ENCODE measurements around the gene PRMT9. TPM values are rescaled to one million over a fixed set of nuclear protein-coding genes. Genes with fewer than 3 reads are reported as not detected.
A peak's percentile ranks its signal among the peaks of the same experiment; 100 is the strongest.

PRMT9 gene
- total and polyA plus RNA-seq, 2 of the 13 experiments (the other 11 are each of a cell fraction or from before 2014, with no cell fraction given), result 4.0 to 9.7 TPM

GRCh38 chr4:147683717-147684700 is at the start of gene PRMT9 (continued):
- TF ChIP-seq PRDM10 (CRISPR knock-in tag; IDR thresholded peaks at IDR 0.05; ENCODE audit: low read depth), result peak; percentile 69
- 0 out of 2 replicates have a peak, but pooled peaks have one; percentile 57 for TF ChIP-seq ZNF17 (CRISPR knock-in tag; IDR thresholded peaks at IDR 0.05)
- 0 out of 2 replicates have a peak, but pooled peaks have one; percentile 51 for TF ChIP-seq ZNF556 (CRISPR knock-in tag; IDR thresholded peaks at IDR 0.05; ENCODE audit: borderline replicate concordance)
- 0 out of 2 replicates have a peak, but pooled peaks have one; percentile 61 for TF ChIP-seq FOXJ3 (CRISPR knock-in tag; IDR thresholded peaks at IDR 0.05; ENCODE audit: borderline replicate concordance)
- TF ChIP-seq ZNF737 (CRISPR knock-in tag; IDR thresholded peaks at IDR 0.05; ENCODE audit: borderline replicate concordance), result no peak; the same call in 1 of the 2 replicates
- peak; percentile 68 for TF ChIP-seq ZNF605 (CRISPR knock-in tag; IDR thresholded peaks at IDR 0.05)
- peak; percentile 95 for TF ChIP-seq ZFP90 (CRISPR knock-in tag; IDR thresholded peaks at IDR 0.05; ENCODE audit: borderline replicate concordance)
- peak; percentile 96 for TF ChIP-seq ZNF800 (CRISPR knock-in tag; IDR thresholded peaks at IDR 0.05)
- TF ChIP-seq ATF4 (CRISPR knock-in tag; IDR thresholded peaks at IDR 0.05), result peak in 1 of 2 experiments; percentile 49; a peak in 1 of 4 replicates
- peak; percentile 58; the same call in 1 of the 2 replicates for TF ChIP-seq RXRB (CRISPR knock-in tag; IDR thresholded peaks at IDR 0.05; ENCODE audit: borderline replicate concordance)
- TF ChIP-seq ZNF280D (CRISPR knock-in tag; IDR thresholded peaks at IDR 0.05), result peak; percentile 58; the same call in 1 of the 2 replicates
- no peak for TF ChIP-seq MNT (IDR thresholded peaks at IDR 0.05)
- peak; percentile 77 for TF ChIP-seq ZNF362 (CRISPR knock-in tag; IDR thresholded peaks at IDR 0.05; ENCODE audit: borderline replicate concordance)

Data from HepG2 (cell line).